GM12874 (cell line): Measurements from ENCODE around the gene PTPRG.
A peak's percentile ranks its signal among the peaks of the same experiment; 100 is the strongest.

Experiments
- TF ChIP-seq, protein P1 (sequence below): IDR thresholded peaks from 2 replicates; pipeline ENCODE4 v1.5.1; 2011; ENCODE audit warnings: low read depth, mild to moderate bottlenecking, control low read depth, low read length, moderate library complexity; ENCODE audit not compliant: insufficient read depth

PTPRG gene

GRCh38 chr3:61887206-61887605 is 325.8 kb downstream of the PTPRG start:
- TF ChIP-seq, protein P1, sequence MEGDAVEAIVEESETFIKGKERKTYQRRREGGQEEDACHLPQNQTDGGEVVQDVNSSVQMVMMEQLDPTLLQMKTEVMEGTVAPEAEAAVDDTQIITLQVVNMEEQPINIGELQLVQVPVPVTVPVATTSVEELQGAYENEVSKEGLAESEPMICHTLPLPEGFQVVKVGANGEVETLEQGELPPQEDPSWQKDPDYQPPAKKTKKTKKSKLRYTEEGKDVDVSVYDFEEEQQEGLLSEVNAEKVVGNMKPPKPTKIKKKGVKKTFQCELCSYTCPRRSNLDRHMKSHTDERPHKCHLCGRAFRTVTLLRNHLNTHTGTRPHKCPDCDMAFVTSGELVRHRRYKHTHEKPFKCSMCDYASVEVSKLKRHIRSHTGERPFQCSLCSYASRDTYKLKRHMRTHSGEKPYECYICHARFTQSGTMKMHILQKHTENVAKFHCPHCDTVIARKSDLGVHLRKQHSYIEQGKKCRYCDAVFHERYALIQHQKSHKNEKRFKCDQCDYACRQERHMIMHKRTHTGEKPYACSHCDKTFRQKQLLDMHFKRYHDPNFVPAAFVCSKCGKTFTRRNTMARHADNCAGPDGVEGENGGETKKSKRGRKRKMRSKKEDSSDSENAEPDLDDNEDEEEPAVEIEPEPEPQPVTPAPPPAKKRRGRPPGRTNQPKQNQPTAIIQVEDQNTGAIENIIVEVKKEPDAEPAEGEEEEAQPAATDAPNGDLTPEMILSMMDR: no peak

DNA sequence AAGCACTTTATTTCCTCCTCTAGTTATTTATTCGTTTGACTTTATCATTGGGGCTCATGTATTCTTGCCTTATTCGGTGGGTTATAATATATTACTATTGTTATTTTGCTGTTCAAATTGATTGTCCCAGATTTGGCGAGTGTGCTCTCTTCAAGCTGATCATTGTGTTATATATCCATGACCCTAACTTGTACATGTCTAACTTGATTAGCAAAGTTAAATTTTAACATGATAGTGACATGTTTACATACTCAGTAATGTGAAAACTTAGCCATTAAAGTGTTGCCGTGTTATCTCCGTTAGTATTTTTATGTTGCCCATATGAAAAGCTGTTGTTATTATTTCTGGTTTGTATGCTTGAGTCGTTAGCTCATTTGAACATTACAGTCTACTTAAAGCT is 327.9 kb downstream of the PTPRG start:
- TF ChIP-seq, protein P1: no peak

GRCh38 chr3:61890167-61890566 is 328.8 kb downstream of the PTPRG start:
- TF ChIP-seq, protein P1: no peak

- TF ChIP-seq, protein P1: no peak
Measured at GRCh38 chr3:61890586-61890985, 329.2 kb downstream of the PTPRG start.

DNA sequence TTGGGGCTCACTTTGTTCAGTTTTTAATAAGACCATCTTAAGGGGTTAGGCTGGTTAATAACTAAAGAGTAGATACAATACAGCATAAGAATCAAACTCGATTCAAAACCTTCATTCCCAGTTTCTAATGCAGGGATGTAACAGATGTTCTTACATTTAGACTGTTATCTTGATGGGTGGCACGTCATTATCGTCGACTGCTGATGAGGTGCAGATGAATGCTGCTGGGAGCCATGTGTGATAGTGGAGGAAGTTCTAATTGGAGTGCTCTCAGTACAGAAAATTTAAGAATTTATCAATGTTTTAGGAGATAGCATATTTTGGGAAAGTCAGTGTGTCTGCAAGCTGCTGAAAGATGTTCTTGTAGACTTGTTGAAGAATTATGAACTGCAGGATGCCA is 331.5 kb downstream of the PTPRG start:
- TF ChIP-seq, protein P1: no peak

- TF ChIP-seq, protein P1: no peak
Measured at GRCh38 chr3:61893840-61894566, 332.6 kb downstream of the PTPRG start.

- TF ChIP-seq, protein P1: peak; percentile 25; the same call in 1 of the 2 replicates
Measured at GRCh38 chr3:61894988-61895935, 333.9 kb downstream of the PTPRG start.
